B cell (primary cell): ENCODE measurements around the gene RAPGEF1. TPM values are rescaled to one million over a fixed set of nuclear protein-coding genes. Genes with fewer than 3 reads are reported as not detected.

ENCODE experiments used
- ATAC-seq: fragments of 200-7000 bp; cut with Tn5 transposase; one replicate; pipeline ENCODE4 v1.10.0; 2021; ENCODE audit warnings: low read depth, mild to moderate bottlenecking, moderate number of reproducible peaks, moderate library complexity
- CTCF ChIA-PET: fragments of 350-600 bp; sonication (Branson Sonifier 250); formaldehyde crosslinking; loops from one replicate; lab custom pipeline; 2021; ENCODE audit warnings: antibody characterized with exemption, inconsistent platforms; lab: Charles Lee
- POLR2A ChIA-PET: fragments of 350-600 bp; sonication (Branson Sonifier 250); formaldehyde crosslinking; loops from one replicate; lab custom pipeline; 2021; ENCODE audit warnings: antibody characterized with exemption; lab: Charles Lee
- DNase-seq: peaks from one replicate; pipeline ENCODE4 v3.0.0; 2013
- H2AFZ ChIP-seq: 2 replicates; pipeline ENCODE4 v1.6.1; 2012; ENCODE audit warnings: mild to moderate bottlenecking, low read depth, low read length; ENCODE audit not compliant: insufficient read depth, poor library complexity, severe bottlenecking
- H3K27ac ChIP-seq, 2 donors: 1 replicate in 1 of 2; 2 replicates in 1 of 2; pipeline ENCODE4 v1.5.1; 2012 to 2013; ENCODE audit warnings: low read length in 2 of 2, mild to moderate bottlenecking in 2 of 2, moderate library complexity in 1 of 2
- H3K27me3 ChIP-seq, 4 experiments: fragments of 200-600 bp in 1 of 4; sonication (generic) in 1 of 4; replicated peaks in 1 of 4; 1 replicate in 2 of 4; 2 replicates in 2 of 4; pipeline versions ENCODE4 v1.6.1 to v1.7.0; 2013 to 2016; ENCODE audit warnings: low read length in 3 of 4, mild to moderate bottlenecking in 2 of 4, mixed read lengths in 1 of 4, moderate library complexity in 1 of 4; ENCODE audit not compliant: insufficient read depth in 4 of 4, control insufficient read depth in 3 of 4; ENCODE audit errors: control extremely low read depth in 1 of 4
- H3K36me3 ChIP-seq, 2 experiments: replicated peaks in 1 of 2; 1 replicate in 1 of 2; 2 replicates in 1 of 2; pipeline versions ENCODE4 v1.6.1 to v1.7.1; 2013; ENCODE audit warnings: low read length in 1 of 2; ENCODE audit not compliant: insufficient read depth in 2 of 2, control insufficient read depth in 1 of 2; ENCODE audit errors: control extremely low read depth in 1 of 2, extremely low read depth in 1 of 2
- H3K4me1 ChIP-seq, 2 donors: fragments of 200-600 bp in 1 of 2; sonication (generic) in 1 of 2; 1 replicate in 1 of 2; 2 replicates in 1 of 2; pipeline versions ENCODE4 v1.5.1 to v1.6.1; 2013 to 2017; ENCODE audit warnings: low read length in 2 of 2; ENCODE audit not compliant: control insufficient read depth in 2 of 2, insufficient read depth in 2 of 2
- H3K4me2 ChIP-seq: replicated peaks from 2 replicates; pipeline ENCODE3; 2012; ENCODE audit warnings: mild to moderate bottlenecking, low read depth, low read length; ENCODE audit not compliant: poor library complexity, severe bottlenecking
- H3K4me3 ChIP-seq, 5 experiments: fragments of 200-600 bp in 1 of 5; sonication (generic) in 1 of 5; 1 replicate in 3 of 5; 2 replicates in 2 of 5; pipeline versions ENCODE4 v1.5.1 to v1.7.0; 2011 to 2016; ENCODE audit warnings: low read length in 4 of 5, mild to moderate bottlenecking in 4 of 5, low read depth in 2 of 5, control low read depth in 1 of 5, moderate library complexity in 1 of 5; ENCODE audit not compliant: insufficient read depth in 1 of 5; ENCODE audit errors: control extremely low read depth in 1 of 5, extremely low read depth in 1 of 5
- H3K79me2 ChIP-seq: fragments of 200-600 bp; sonication (generic); one replicate; pipeline ENCODE4 v1.6.0; 2016; ENCODE audit warnings: low read length; ENCODE audit not compliant: control insufficient read depth, insufficient read depth
- H3K9ac ChIP-seq: fragments of 200-600 bp; sonication (generic); 2 replicates; pipeline ENCODE4 v1.6.1; 2017; ENCODE audit warnings: mild to moderate bottlenecking, low read length, moderate library complexity
- H3K9me3 ChIP-seq, 3 donors: one replicate each; pipeline versions ENCODE4 v1.6.1 to v1.7.1; 2013; ENCODE audit warnings: low read length in 2 of 3; ENCODE audit not compliant: control insufficient read depth in 2 of 3, insufficient read depth in 1 of 3; ENCODE audit errors: control extremely low read depth in 1 of 3
- H4K20me1 ChIP-seq: 2 replicates; pipeline ENCODE4 v1.6.0; 2012; ENCODE audit warnings: mild to moderate bottlenecking, low read length; ENCODE audit not compliant: insufficient read depth, control insufficient read depth, poor library complexity, severe bottlenecking
- H3K27ac Mint-ChIP-seq: one replicate; pipeline ENCODE4 v1.8.0; 2021; ENCODE audit warnings: mixed read lengths
- H3K27me3 Mint-ChIP-seq: one replicate; pipeline ENCODE4 v1.8.0; 2021; ENCODE audit warnings: mixed read lengths
- H3K4me1 Mint-ChIP-seq: one replicate; pipeline ENCODE4 v1.8.0; 2021; ENCODE audit warnings: mixed read lengths
- H3K4me3 Mint-ChIP-seq: one replicate; pipeline ENCODE4 v1.8.0; 2021; ENCODE audit warnings: mixed read lengths
- H3K9me3 Mint-ChIP-seq: one replicate; pipeline ENCODE4 v1.8.0; 2022; ENCODE audit warnings: mixed read lengths; ENCODE audit not compliant: insufficient read depth
- CTCF ChIP-seq: fragments of 200-600 bp; IDR thresholded peaks from one replicate; pipeline ENCODE4 v1.8.0; 2022; ENCODE audit warnings: antibody characterized with exemption, mild to moderate bottlenecking
- EZH2 ChIP-seq: IDR thresholded peaks from 2 replicates; pipeline ENCODE4 v1.6.1; 2012; ENCODE audit warnings: borderline replicate concordance, low read depth, mild to moderate bottlenecking, moderate library complexity, low read length; ENCODE audit not compliant: insufficient read depth, poor library complexity, severe bottlenecking
- WGBS: methylation state at CpG from one replicate; pipeline ENCODE4 v1.1.5; 2013; ENCODE audit warnings: missing lambda C conversion rate; ENCODE audit not compliant: insufficient coverage; 5-methylcytosine and 5-hydroxymethylcytosine counted together
- intact Hi-C: fragments of 100-400 bp; cut with micrococcal nuclease; formaldehyde crosslinking; loops from one replicate; pipeline ENCODE4 v1.10.0; 2022
- polyA plus RNA-seq: library from polyadenylated mRNA; depleted of rRNA; stranded (reverse); fragments of >200 nt; gene quantifications from 2 replicates; pipeline ENCODE4 v1.2.3, GENCODE V29; 2012
- total RNA-seq, 2 donors: library from RNA; stranded (reverse); fragments of 120-200 nt in 1 of 2; gene quantifications; 1 replicate in 1 of 2; 2 replicates in 1 of 2; pipeline versions ENCODE4 v1.2.3 to v1.2.4, GENCODE V29; 2013 to 2022

Gene RAPGEF1
- total and polyA plus RNA-seq, 2 donors (not counting 1 experiment from before 2014, with no cell fraction given): 134 to 447 TPM

- no peak for DNase-seq
- peaks cover 0 to 35% of the 10 kb centered on the region in 2 experiments for H3K36me3 ChIP-seq
- no peak overlapping the region for H3K9ac ChIP-seq
- H3K27ac ChIP-seq: peak overlapping the region in 1 of 2 donors; percentile 74
- Mint-ChIP-seq H3K27me3 (no peaks in the 10 kb centered on the region), H3K4me1 (peaks cover 85% of the 10 kb centered on the region), H3K27ac (peak overlapping the region; percentile 73), H3K9me3 (no peaks in the 10 kb centered on the region), H3K4me3 (peak overlapping the region; percentile 5)
- no peak for ATAC-seq
- no peak overlapping the region for H3K4me2 ChIP-seq
- peaks cover 46% of the 10 kb centered on the region for H4K20me1 ChIP-seq
- WGBS: 100% methylated on average over 4 of the region's 13 CpGs
- peaks cover 75 to 90% of the 10 kb centered on the region in 2 donors for H3K4me1 ChIP-seq
- H3K79me2 ChIP-seq: peaks cover 99% of the 10 kb centered on the region
- ChIA-PET CTCF (interaction anchor here (1.1 kb wide), 1 partner anchor 10 kb away, joined by 4 read pairs; no protein-coding TSS in a partner anchor), POLR2A (no interaction called here)
- TF ChIP-seq EZH2: no peak
- no peak for TF ChIP-seq CTCF
- no peak overlapping the region for H2AFZ ChIP-seq
- H3K27me3 ChIP-seq: no peaks in the 10 kb centered on the region
- no peak overlapping the region for H3K4me3 ChIP-seq
- no peaks in the 10 kb centered on the region for H3K9me3 ChIP-seq
- intact Hi-C loops: no loop called here
Observed at GRCh38 chr9:131721076-131721475, 18.8 kb downstream of the RAPGEF1 start.

- H3K4me2 ChIP-seq: peak overlapping the region; percentile 59
- ChIA-PET CTCF (interaction anchor here (0.7 to 1.9 kb wide), 7 partner anchors 10 to 93 kb away, joined by 3 to 9 read pairs (median 5); no protein-coding TSS in a partner anchor), POLR2A (interaction anchor here (0.7 to 1.8 kb wide), 4 partner anchors 10 to 57 kb away, joined by 3 to 8 read pairs (median 4); no protein-coding TSS in a partner anchor)
- ATAC-seq (no peak), DNase-seq (peak; percentile 46)
- peak overlapping the region; percentile 65 for H3K4me3 Mint-ChIP-seq
- peaks cover 53% of the 10 kb centered on the region for H4K20me1 ChIP-seq
- no peak overlapping the region for H3K4me3 ChIP-seq
- peak overlapping the region; percentile 59 to 74 for H3K27ac ChIP-seq
- peak overlapping the region; percentile 86 for H3K27ac Mint-ChIP-seq
- no peaks in the 10 kb centered on the region for H3K27me3 Mint-ChIP-seq
- 28% methylated on average over 6 of the region's 6 CpGs for WGBS
- no peak overlapping the region for H3K9ac ChIP-seq
- H2AFZ ChIP-seq: no peak overlapping the region
- peaks cover 85% of the 10 kb centered on the region for H3K4me1 Mint-ChIP-seq
- H3K79me2 ChIP-seq: peaks cover 99% of the 10 kb centered on the region
- TF ChIP-seq CTCF (no peak), EZH2 (no peak)
- H3K4me1 ChIP-seq: peaks cover 68 to 86% of the 10 kb centered on the region in 2 donors
- H3K36me3 ChIP-seq: peaks cover 0 to 36% of the 10 kb centered on the region in 2 experiments
- H3K9me3 Mint-ChIP-seq: no peaks in the 10 kb centered on the region
- H3K27me3 ChIP-seq: no peaks in the 10 kb centered on the region
- no peaks in the 10 kb centered on the region for H3K9me3 ChIP-seq
- intact Hi-C loops: no loop called here
Observed at GRCh38 chr9:131720330-131720729, 19.5 kb downstream of the RAPGEF1 start.
